GM19468 (cell line): Measurements from ENCODE around the gene OCRL.
A peak's percentile ranks its signal among the peaks of the same experiment; 100 is the strongest.

Experiments
- ATAC-seq: cut with Tn5 transposase; IDR thresholded peaks from one replicate; pipeline ENCODE4 v1.9.1; 2021; ENCODE audit warnings: mild to moderate bottlenecking, moderate library complexity, moderate number of reproducible peaks; ENCODE audit not compliant: unreplicated experiment; ENCODE audit errors: extremely low read depth

The OCRL gene

DNA sequence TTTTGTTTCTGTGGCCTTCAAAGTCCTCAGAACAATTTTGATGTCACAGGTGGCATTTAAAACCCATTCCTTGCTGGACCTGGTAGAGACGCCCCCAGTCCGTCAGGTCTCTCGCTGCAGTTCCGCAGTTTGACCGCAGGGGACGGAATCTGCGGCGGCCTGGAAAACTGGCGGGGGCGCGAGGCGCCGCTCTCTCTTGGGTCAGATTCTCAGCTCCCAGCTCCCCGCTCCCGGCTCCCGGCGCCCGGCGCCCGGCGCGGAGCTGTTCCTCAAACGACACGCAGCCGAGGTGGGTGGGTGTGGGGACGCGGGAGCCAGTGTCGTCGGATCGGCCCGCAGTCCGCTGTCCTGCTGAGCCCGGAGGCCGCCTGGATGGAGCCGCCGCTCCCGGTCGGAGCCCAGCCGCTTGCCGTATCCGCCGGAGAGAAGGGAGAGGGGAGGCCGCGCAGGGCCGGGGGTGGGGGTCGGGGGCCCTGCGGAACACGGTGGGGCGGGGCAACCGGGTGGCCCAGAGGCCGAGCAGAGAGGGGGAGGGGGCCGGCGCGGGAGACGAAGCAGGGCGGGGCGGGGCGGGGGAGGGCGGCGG is at the start of gene OCRL:
TSS of gene OCRL (plus strand) at position 192 of the 586 bp plus-strand sequence. CDS start at position 373, 181 bp downstream.
- peak; percentile 81 for ATAC-seq

DNA sequence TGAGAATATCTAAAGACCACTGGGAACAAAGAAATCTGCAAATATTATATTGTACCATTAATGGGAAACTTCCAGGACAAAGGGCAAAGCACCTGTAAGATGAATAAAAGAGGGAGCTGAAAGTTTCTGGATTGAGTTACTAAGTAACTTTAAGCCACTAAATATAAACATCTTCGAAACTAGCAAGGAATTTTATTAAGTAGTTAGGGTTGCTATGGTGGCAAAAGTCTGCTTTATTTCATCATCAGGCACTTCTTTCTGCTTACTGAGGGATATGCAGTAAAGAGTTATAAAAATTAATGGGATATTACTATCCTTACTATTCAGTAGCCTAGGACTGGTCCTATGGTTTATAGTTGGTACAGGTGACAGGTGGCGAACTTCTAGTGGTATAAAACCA is 49.7 kb upstream of the OCRL start:
- no peak for ATAC-seq

DNA sequence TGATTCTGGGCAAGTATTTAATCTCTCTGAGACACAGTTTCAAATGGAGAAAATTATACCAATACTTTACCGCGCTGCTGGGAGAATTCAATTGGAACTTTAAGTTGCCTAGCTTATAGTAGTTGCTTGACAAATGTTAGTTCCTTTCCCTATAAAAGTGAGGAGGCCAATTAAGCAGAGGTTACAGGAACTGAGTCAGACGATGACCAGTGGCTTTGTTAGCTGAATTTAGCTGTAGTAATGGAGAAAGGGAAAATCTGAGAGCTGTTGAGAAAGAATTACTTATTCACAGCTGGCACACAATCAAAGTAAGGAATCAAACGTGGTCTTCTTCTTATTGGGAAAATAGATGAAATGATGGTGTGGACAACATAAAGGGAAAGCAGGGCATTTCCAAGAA is 46.4 kb upstream of the OCRL start:
- ATAC-seq = no peak

DNA sequence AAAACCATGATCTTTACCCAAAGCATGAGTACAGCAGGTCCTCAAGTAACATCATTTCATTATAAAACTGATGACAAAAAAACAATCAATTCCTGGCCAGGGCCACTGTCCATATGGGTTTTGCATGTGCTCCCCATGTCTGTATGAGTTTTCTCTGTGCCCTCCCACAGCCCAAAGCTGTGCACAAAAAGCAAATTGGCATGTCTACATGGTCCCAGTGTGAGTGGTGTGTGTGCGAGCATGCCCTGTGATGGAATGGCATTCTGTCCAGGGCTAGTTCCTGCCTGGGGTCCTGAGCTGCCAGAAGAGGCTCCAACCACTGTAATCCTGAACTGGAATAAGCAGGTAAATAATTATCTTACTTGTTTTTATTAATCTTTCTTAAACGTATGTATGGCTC is 45.2 kb upstream of the OCRL start:
- ATAC-seq = no peak

DNA sequence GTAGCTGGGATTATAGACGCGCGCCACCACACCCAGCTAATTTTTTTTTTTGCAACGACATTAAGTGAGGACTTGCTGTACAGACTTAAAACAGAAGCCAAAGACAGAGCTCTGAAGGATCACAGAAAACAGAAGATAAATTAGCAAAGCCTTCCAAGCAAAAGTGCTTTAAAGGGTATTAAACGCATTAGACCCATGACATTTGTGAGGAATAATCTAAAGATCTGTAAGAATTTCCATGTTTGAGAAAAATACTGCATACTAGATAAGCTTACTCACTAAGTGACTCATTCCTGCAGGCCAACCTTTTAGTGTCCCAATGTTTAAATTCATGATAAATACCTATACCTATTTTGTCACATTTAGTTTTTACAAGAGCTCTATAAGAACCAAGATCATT is 44.2 kb upstream of the OCRL start:
- ATAC-seq = no peak

DNA sequence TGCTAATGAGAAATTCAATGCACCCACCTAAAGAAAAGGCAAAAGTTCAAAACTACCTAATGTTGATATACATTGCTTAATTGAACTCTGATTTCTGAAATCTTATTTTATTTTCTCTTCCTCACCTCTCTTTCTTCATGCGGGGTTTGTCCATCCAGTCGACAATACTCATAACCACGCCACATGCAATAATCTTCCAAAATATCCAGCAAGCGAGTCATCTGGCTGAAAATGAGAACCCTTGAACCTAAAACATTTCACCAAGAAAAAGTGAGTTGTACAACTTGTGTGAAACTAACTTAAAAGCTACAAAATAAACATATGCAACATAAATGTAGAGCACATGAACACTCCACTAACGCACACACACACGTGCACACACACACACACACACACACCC is 43.4 kb upstream of the OCRL start:
- no peak for ATAC-seq

DNA sequence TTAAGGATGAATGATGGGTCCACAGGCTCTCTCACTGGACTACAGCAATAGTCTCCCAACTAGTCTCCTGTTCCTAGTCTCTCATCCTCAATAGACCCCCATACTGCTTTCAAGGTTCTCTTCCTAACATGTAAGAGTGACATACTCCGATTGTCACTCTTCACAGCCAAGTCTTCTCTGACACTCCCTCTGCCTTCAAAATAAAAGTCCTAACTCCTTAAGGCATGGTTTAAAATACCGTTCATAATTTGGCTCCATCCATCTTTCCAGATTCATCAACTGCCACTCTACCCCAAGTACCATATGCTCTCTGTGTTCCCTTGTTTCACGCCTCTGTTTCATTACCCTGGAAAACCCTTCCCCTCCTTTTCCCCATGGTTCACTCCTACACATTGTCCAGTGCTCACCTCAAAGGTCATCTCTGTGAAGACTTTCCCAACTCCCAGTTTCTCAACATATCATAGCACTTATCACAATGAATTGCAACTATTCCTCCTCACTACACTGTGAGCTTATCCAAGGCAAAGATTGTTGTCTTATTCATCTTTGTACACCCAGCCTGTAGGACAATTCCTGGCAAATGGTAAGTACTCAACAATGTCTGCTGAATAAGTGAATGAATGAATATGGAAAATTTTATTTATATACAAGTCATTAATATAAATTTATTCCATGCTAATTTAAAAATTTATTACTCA is 42.8 kb upstream of the OCRL start:
- no peak for ATAC-seq

DNA sequence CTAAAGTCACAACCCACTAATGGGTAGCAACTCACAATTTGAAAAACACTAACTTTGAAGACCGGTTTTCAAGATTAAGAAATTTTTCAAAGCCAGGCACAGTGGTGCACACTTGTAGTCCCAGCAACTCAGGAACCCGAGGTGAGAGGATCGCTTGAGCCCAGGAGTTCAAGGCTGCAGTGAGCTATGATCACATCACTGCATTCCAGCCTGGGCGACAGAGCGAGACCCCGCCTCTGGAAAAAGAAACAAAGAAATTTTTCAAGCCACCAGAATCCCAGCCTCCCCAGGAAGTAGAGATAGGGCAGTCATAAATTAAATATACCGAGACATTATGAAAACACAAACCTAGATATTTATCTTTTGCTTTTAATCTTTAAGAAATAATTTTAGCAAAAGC is 29.7 kb upstream of the OCRL start:
- no peak for ATAC-seq

DNA sequence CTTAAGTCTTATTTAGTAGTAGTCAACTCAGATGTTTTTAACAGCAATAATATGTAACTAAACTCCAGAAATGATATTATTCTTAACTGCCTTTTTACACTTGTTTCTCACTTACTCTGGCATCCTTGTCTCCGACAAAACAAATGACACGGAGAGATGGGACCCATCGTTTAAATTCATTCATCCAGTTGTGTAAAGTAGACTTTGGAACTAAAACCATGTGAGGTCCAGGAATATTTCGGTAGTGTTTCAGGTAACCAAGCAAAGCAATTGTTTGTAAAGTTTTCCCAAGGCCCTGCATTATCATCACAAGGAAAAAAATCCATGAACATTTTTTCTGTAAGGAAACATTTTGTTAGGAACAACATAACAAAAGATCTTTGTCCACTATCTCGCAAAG is 28.4 kb upstream of the OCRL start:
- ATAC-seq = no peak

DNA sequence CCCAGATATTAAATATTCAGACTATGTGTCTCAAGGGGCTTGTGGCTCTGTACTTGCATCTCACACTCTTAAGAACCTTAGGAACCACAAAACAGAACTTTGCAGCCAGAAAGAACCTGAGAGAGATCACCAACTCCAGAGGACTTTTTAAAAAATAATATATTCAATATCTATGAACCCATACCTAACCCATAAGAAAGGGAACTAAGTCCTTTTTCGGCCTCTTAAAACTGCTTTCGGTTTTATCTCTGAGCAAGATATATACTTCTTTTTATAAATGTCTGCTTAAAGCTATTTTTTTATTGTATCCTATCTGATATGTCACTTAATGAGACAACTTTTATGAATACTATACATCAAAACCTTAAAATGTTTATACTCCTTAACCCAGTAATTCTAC is 27.6 kb upstream of the OCRL start:
- no peak for ATAC-seq

DNA sequence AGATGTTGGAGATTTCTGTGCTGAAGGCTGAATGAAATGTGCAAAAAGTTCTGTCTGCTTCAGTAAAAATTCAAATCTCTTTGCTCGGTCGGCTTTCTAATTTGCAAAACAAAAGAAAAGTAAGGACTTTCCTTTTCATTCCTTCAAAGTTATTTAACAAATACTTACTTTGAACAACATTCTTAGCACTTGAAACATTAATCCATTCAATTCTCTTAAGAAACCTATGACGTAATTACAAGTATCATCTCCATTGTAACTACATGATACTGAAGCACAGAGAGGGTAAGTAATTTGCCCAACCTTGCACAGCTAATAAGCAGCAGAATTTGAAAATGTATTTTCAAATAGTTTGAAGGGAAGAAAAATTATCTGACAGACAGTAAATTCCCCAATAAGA is 23.7 kb upstream of the OCRL start:
- ATAC-seq = no peak

DNA sequence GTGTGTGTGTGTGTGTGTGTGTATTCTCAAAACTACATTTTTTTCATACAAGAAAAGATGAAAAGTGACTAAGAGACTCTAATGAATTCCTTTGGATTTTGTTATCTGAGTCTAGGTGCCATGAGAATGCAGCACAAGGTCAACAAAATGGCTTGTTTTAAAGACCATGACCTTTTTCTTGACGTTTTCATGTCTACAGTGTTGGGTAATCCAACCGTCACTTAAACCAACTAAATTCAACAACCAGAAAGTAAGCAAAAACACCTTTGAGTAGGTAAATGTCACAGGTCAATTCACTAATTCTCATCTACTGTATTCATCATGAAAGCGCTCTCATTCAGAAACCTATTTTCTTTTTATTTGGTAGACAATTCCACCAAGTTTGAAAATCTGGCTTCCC is 19.9 kb upstream of the OCRL start:
- ATAC-seq = no peak

DNA sequence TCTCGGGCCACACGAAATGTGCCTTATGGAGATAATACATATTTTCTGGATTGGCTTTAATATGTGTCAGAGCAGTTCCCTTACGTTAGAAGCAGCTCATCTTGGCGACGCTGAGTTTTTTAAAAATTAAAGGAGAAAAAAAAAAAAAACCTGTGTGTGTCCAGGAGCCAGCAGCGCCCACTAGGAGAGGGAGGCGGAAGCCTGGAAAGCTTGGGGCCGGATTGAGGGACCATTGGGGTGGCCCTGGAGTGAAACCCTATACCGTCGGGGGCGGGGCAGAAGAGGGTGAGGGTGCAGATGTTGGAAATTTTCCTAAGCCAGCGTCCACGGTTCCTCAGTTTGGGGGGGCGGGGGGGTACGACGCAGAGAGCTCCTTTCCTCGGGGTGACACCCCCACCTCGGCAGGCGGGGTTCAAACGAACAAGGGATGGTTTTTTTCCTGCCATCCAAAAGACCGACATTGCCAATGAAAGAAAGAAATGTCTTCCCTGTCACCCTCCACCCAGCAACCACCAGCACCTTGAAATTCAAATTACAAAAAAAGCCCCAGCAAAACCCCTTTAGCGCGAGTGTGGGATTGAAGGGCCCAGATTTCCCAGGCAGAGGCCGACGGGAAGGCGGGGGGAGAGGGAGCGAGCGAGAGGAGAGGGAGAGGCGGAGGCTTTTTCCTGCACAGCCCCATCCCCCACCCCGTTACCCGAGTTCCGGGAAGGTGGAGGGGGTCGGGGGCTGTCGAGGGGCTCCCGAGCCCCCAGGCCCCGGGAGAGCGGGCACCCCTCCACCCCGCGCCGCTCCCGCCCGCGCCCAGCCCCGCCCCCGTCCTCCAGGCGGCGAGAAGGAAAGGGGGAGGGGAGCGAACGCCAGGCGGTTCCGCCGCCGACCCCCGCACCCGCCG is 17.6 kb upstream of the OCRL start:
- no peak for ATAC-seq

DNA sequence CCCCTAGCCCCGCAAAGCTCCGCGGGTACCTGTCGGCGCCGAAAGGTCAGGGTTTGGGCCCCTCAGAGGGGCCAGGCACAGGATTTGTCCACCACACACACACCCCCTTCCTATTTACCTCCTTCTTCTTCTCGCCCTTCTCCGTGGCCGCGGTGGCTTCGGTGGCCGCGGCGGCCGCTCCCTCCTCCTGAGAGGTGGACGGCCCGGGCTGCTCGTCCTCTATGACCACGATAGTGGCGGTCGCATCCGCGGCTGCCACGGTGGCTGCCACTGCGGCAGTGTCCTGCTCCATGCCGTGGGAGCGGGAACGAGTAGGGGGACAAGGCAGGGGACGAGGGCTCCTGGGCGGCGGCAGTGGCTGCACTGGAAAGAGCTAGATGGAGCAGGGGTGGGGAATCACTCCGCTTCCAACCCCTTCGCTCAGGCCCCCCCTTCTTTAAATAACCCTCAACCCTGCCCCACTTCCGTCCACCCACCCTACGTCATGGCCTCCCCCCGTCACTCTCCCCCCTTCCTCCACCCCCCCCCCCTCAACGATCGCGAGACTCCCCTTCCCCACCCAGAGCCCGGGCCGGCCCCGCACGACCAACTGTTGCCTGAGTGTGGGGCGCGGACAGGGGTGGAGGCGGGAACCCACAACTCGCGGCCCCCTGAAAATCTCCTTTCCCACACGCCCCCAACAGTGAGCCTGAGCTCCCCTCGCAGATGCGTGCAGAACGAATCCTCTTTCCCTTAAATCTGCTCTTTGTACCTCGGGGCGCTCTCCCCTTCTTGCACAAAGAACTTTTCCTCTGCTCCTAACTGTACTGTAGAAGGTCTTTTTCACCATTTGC is 16.8 kb upstream of the OCRL start, which contains the start of gene SMARCA1:
TSS of gene SMARCA1 (minus strand) at position 412 of the 833 bp plus-strand sequence. CDS start at position 292, 120 bp downstream.
- ATAC-seq = no peak

DNA sequence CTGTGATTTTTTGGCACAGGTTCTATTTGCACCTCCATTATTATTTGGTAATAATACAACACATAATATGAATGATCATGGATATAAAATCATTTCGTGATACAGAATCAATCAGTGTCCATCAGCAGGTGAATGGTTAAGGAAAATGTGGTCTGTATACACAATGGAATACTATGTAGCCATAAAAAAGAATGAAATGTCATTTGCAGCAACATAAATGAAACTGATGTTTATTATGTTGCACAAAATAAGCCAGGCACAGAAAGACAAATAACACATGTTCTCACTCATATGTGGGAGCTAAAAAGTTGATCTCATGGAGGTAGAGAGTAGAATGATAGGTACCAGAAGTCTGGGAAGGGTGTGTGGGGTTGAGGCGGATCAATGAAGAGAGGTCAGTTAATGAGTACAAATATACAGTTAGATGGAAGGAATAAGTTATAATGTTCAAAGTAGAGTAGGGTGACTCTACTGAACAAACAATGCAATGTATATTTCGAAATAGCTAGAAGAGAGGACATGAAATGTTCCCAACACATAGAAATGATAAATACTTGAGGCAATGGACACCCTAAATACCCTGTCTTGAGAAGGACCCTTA is 15.7 kb upstream of the OCRL start:
- ATAC-seq = no peak

DNA sequence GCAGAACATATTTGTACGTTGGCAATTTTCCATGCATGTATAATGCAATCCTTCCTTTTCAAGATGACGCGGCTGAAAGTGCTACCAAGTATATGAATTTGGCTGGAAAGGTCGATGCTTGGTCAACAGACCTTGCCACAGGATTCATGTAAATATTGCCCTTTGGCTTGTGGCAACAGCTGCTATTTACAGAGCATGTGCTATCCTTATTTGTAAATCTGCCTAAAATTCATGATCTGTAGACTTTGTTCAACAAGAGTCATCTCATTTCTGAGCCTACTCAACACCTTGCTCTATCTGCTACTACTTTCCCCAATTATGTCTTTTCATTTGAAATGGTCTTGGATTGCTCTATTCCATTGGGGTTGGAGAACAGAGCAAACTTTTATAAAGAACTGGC is 14.9 kb upstream of the OCRL start:
- no peak for ATAC-seq

DNA sequence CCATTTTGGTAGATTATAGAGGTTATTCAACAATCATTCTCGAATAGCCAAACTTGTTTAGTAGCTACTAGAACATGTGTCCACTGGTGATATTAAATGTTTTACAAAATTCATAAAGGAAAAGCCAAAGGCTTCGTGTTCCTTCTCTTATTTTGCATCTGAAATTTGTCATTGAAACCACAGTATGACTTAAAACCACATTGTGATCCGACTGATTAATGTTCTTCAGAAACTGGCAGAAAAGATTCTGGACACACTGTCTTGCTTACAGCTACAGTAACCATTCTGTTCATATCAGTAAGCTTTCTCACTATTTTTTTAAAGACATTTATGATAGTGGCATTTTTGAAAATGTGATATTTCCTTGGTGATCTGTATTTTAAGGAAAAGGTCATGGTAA is 14.2 kb upstream of the OCRL start:
- ATAC-seq = no peak

DNA sequence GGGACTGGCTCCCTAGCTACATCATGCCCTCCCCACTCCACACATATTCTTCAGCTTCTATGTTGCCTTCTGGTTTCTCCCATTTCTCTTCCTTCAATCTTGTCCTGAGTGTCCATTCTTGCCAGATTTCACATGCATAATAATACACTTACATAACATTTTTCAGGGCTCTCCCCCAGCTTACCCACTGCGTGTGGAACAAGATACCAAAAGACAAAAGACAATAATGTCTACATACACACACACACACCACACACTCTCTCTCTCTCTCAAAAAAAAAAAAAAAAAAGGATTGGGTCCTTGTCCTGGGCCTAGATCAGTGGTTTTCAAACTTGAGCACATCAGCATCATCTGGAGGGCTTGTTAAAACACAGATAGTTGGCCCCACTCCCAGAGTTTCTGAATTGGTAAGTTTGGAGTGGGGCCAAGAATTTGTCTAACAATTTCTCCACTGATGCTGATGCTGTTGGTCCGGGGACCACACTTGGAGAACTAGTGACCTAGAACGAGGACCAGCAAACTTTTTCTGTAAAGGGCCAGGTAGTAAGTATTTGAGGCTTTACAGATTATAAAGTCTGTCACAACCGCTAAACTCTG is 10.3 kb upstream of the OCRL start:
- ATAC-seq = no peak

DNA sequence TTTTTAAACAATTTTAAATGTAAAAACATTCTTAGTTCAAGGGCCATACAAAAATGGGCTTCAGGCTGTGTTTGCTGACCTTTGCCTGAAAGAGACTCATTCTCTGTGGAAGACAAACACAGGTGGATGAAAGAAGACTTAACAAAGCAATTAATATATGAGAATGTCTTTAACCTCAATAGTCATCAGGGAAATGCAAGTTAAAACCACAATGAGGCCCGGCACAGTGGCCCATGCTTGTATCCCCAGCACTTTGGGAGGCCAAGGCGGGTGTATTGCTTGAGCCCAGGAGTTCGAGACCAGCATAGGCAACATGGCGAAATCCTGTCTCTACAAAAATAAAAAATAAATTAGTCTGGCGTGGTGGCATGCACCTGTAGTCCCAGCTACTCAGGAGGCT is 9.6 kb upstream of the OCRL start:
- no peak for ATAC-seq

DNA sequence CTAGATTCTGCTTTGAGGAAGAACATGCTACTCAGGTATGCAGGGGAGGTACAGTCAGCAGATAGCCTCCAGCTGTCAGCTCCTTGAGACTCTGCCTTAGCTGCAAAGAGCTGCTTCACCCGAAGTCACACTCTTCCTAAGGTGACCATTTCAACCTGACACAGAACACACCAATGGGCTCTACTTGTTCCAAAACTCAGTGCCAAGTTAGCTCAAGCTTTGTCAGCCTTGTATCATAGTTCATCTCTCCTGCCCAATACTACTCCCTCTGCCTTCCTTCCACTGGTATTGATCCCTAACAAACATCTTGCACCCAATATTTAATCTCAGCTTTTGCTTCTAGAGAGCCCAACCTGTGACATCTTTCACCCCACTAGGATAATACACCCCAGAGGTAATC is 8.9 kb upstream of the OCRL start:
- ATAC-seq = no peak
